Measurements from ENCODE around the gene DENND1B.
"Not testable (repeated sequence)": the region's sequence is repeated elsewhere in the genome, so short reads cannot be mapped to it uniquely, and the experiment has no call there.

DENND1B gene

GRCh38 chr1:197515421-197515820 is 259.9 kb downstream of the DENND1B start:
- DNase-seq (ENCODE audit: insufficient read length, low spot score) (no peak), FAIRE-seq (peak; percentile 92)
- TF ChIP-seq CTCF (IDR thresholded peaks at IDR 0.05; ENCODE audit: insufficient read depth, missing control alignments), result no peak

- no peak for TF ChIP-seq CTCF (IDR thresholded peaks at IDR 0.05; ENCODE audit: insufficient read depth, missing control alignments)
- DNase-seq (ENCODE audit: insufficient read length, low spot score) (no peak), FAIRE-seq (peak; percentile 55)
Observed at GRCh38 chr1:197510691-197511378, 264.4 kb downstream of the DENND1B start.

- no peak for DNase-seq (ENCODE audit: insufficient read length, low spot score)
- no peak for TF ChIP-seq CTCF (IDR thresholded peaks at IDR 0.05; ENCODE audit: insufficient read depth, missing control alignments)
- FAIRE-seq, result no peak
Observed at GRCh38 chr1:197496722-197497121, 278.6 kb downstream of the DENND1B start.

- not testable (repeated sequence) for FAIRE-seq; DNase-seq (ENCODE audit: insufficient read length, low spot score)
Observed at GRCh38 chr1:197491505-197491904, 283.8 kb downstream of the DENND1B start.

- TF ChIP-seq CTCF (IDR thresholded peaks at IDR 0.05; ENCODE audit: insufficient read depth, missing control alignments), result no peak
- DNase-seq (ENCODE audit: insufficient read length, low spot score) (no peak), FAIRE-seq (no peak)
Observed at GRCh38 chr1:197486946-197487345, 288.3 kb downstream of the DENND1B start.

GRCh38 chr1:197485790-197486189 is 289.5 kb downstream of the DENND1B start:
- no peak for TF ChIP-seq CTCF (IDR thresholded peaks at IDR 0.05; ENCODE audit: insufficient read depth, missing control alignments)
- FAIRE-seq (no peak), DNase-seq (ENCODE audit: insufficient read length, low spot score) (no peak)

- no peak for TF ChIP-seq CTCF (IDR thresholded peaks at IDR 0.05; ENCODE audit: insufficient read depth, missing control alignments)
- FAIRE-seq, result no peak
- DNase-seq (ENCODE audit: insufficient read length, low spot score), result no peak
Observed at GRCh38 chr1:197481101-197481500, 294.2 kb downstream of the DENND1B start.

- FAIRE-seq (no peak), DNase-seq (ENCODE audit: insufficient read length, low spot score) (no peak)
- no peak for TF ChIP-seq CTCF (IDR thresholded peaks at IDR 0.05; ENCODE audit: insufficient read depth, missing control alignments)
Observed at GRCh38 chr1:197480446-197480845, 294.8 kb downstream of the DENND1B start.
